Right ventricle myocardium superior (tissue), 1 donor: ENCODE results near the gene HMGCS2. TPM values are rescaled to one million over a fixed set of nuclear protein-coding genes. Genes with fewer than 3 reads are reported as not detected.
"Not testable (repeated sequence)": the region's sequence is repeated elsewhere in the genome, so short reads cannot be mapped to it uniquely, and the experiment has no call there.

ENCODE experiments used
- ATAC-seq: fragments of 200-7000 bp; cut with Tn5 transposase; one replicate; pipeline ENCODE4 v1.9.1; 2020; ENCODE audit warnings: mild to moderate bottlenecking; ENCODE audit not compliant: poor library complexity
- DNase-seq: peaks from one replicate; pipeline ENCODE4 v3.0.0-alpha.2; 2020
- intact Hi-C: fragments of 100-400 bp; cut with DNase I; formaldehyde crosslinking; loops from one replicate; pipeline ENCODE4 v1.11.2; 2022
- total RNA-seq: library from RNA; stranded (reverse); fragmentation: NEBNext Ultra II Directional; extraction: Animal tissue kit (Norgen Biotek cat#: 25700); gene quantifications from one replicate; pipeline ENCODE4 v1.2.1, GENCODE V29; 2021
- donor health status: DM: no; HTN: yes; CAD: no; lungs with severe emphysema.

Gene HMGCS2
- total RNA-seq, 1 donor from 2014 or later: 210 TPM

GRCh38 chr1:119713749-119714456 is 54.8 kb downstream of the HMGCS2 start:
- peak; percentile 23 for ATAC-seq
- DNase-seq: no peak
- intact Hi-C loops: no loop called here

- ATAC-seq (peak; percentile 10), DNase-seq (no peak)
- intact Hi-C loops: no loop called here
Measured at GRCh38 chr1:119713039-119713748, 55.5 kb downstream of the HMGCS2 start.

- intact Hi-C loops: no loop called here
- peak; percentile 85 for DNase-seq
Measured at GRCh38 chr1:119712342-119713038, 56.2 kb downstream of the HMGCS2 start.

GRCh38 chr1:119711804-119712341 is 56.8 kb downstream of the HMGCS2 start, which contains the start of gene PHGDH:
Gene PHGDH (plus strand): TSS chr1:119711934. CDS start chr1:119712023, 89 bp downstream.
- intact Hi-C loops: no loop called here
- DNase-seq: peak; percentile 82
- ATAC-seq: peak; percentile 86

More at GRCh38 chr1:119712342-119713038, 56.2 kb downstream of the HMGCS2 start:
- ATAC-seq: peak; percentile 88

- ATAC-seq, DNase-seq, intact Hi-C loops: not testable (repeated sequence)
Measured at GRCh38 chr1:119711356-119711803, 57.3 kb downstream of the HMGCS2 start.

- ATAC-seq, DNase-seq, intact Hi-C loops: not testable (repeated sequence)
Measured at GRCh38 chr1:119706599-119706998, 62.1 kb downstream of the HMGCS2 start.

GRCh38 chr1:119703666-119704450 is 64.8 kb downstream of the HMGCS2 start:
- DNase-seq: no peak
- no peak for ATAC-seq
- intact Hi-C loops: no loop called here

GRCh38 chr1:119702384-119702783 is 66.3 kb downstream of the HMGCS2 start:
- ATAC-seq (no peak), DNase-seq (no peak)
- intact Hi-C loops: no loop called here

- ATAC-seq: no peak
- intact Hi-C loops: no loop called here
- no peak for DNase-seq
Measured at GRCh38 chr1:119701659-119702058, 67.0 kb downstream of the HMGCS2 start.

- DNase-seq: no peak
- intact Hi-C loops: no loop called here
- ATAC-seq: no peak
Measured at GRCh38 chr1:119700326-119700725, 68.4 kb downstream of the HMGCS2 start.

Other genes starting within 250 kb of the HMGCS2 start
- gene ZNF697, start 120.6 kb downstream of the HMGCS2 start, total RNA-seq: 9.2 TPM
- 10.5 TPM for gene PHGDH, start 57.0 kb downstream of the HMGCS2 start, total RNA-seq
- gene REG4, start 42.6 kb upstream of the HMGCS2 start, total RNA-seq: not detected
- gene ADAM30, start 127.6 kb upstream of the HMGCS2 start, total RNA-seq: not detected